Type B pancreatic cell (in vitro differentiated cells): ENCODE measurements around the gene DBT. TPM values are rescaled to one million over a fixed set of nuclear protein-coding genes. Genes with fewer than 3 reads are reported as not detected.

Experiments
- DNase-seq: peaks from one replicate; pipeline ENCODE4 v3.0.0; 2021; ENCODE audit warnings: mixed read lengths; ENCODE audit not compliant: unreplicated experiment; ENCODE audit errors: extremely low spot score
- H3K27ac Mint-ChIP-seq: 2 replicates; pipeline ENCODE4 v1.8.0; 2021; ENCODE audit warnings: mild to moderate bottlenecking, mixed read lengths
- H3K27me3 Mint-ChIP-seq: 2 replicates; pipeline ENCODE4 v1.8.0; 2021; ENCODE audit warnings: mixed read lengths
- H3K36me3 Mint-ChIP-seq: 2 replicates; pipeline ENCODE4 v1.8.0; 2021; ENCODE audit warnings: mixed read lengths
- H3K4me1 Mint-ChIP-seq: one replicate; pipeline ENCODE4 v1.8.0; 2021; ENCODE audit warnings: mixed read lengths; ENCODE audit not compliant: unreplicated experiment
- H3K4me3 Mint-ChIP-seq: 2 replicates; pipeline ENCODE4 v1.8.0; 2021; ENCODE audit warnings: mild to moderate bottlenecking, mixed read lengths
- H3K9me3 Mint-ChIP-seq: 2 replicates; pipeline ENCODE4 v1.8.0; 2021; ENCODE audit warnings: mixed read lengths
- total RNA-seq: library from RNA; stranded (reverse); gene quantifications from 2 replicates; pipeline ENCODE4 v1.2.1, GENCODE V29; 2021; ENCODE audit warnings: low replicate concordance
- TF ChIP-seq, protein P1 (sequence below): fragments of 200-600 bp; sonication (generic); conservative IDR thresholded peaks from 2 replicates; pipeline ENCODE4 v1.5.0; 2021; ENCODE audit warnings: antibody characterized with exemption, mild to moderate bottlenecking

DBT gene
- total RNA-seq, 1 donor from 2014 or later = 21.4 TPM

GRCh38 chr1:100164702-100165101, 84.9 kb downstream of the DBT start:
- Mint-ChIP-seq H3K36me3 (no peaks in the 10 kb centered on the region), H3K27ac (no peak overlapping the region), H3K4me1 (peaks cover 4% of the 10 kb centered on the region), H3K4me3 (no peak overlapping the region), H3K27me3 (no peaks in the 10 kb centered on the region), H3K9me3 (no peaks in the 10 kb centered on the region)
- TF ChIP-seq, protein P1, sequence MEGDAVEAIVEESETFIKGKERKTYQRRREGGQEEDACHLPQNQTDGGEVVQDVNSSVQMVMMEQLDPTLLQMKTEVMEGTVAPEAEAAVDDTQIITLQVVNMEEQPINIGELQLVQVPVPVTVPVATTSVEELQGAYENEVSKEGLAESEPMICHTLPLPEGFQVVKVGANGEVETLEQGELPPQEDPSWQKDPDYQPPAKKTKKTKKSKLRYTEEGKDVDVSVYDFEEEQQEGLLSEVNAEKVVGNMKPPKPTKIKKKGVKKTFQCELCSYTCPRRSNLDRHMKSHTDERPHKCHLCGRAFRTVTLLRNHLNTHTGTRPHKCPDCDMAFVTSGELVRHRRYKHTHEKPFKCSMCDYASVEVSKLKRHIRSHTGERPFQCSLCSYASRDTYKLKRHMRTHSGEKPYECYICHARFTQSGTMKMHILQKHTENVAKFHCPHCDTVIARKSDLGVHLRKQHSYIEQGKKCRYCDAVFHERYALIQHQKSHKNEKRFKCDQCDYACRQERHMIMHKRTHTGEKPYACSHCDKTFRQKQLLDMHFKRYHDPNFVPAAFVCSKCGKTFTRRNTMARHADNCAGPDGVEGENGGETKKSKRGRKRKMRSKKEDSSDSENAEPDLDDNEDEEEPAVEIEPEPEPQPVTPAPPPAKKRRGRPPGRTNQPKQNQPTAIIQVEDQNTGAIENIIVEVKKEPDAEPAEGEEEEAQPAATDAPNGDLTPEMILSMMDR = no peak
- no peak for DNase-seq

DNA sequence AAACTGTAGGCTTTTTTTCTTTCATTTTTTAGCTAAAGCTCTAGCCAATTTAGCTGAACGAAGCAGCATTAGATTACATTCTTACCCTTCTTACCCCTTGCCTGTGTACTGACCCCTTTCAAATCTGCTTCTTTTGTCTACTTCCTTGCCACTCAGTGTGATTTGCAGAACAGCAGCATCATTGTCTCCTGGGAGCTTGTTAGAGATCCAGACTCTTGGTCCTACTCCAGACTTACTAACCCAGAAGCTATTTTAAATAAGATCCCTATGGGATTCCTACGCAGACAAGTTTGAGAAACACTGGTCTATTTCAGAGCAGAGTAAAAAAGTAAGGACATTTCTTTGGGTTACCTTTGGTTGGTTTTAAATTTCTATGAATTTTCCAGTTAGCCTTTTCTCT, 85.4 kb downstream of the DBT start:
- no peaks in the 10 kb centered on the region for H3K27me3 Mint-ChIP-seq
- H3K4me3 Mint-ChIP-seq = no peak overlapping the region
- TF ChIP-seq, protein P1 = no peak
- peaks cover 4% of the 10 kb centered on the region for H3K4me1 Mint-ChIP-seq
- DNase-seq = no peak
- no peak overlapping the region for H3K27ac Mint-ChIP-seq
- H3K36me3 Mint-ChIP-seq = no peaks in the 10 kb centered on the region
- H3K9me3 Mint-ChIP-seq = no peaks in the 10 kb centered on the region

DNA sequence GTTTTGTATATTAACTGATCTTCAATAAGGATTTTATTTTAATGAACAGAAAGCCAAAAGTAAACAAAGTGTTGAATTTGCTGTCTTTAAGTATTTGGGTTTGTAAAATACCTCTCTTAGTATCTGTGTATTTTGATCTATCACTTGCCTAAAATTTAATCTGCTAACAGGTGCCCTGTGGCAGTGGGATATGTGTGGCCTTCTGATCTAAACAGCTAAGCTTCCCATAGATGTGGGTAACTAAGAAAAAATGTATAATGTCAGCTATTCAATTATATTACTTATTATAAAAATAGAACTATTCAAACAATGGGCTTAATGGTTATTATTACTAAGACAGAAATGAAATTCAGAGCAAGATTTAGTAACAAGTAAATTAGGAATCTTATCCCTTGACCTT, 86.8 kb downstream of the DBT start:
- Mint-ChIP-seq H3K36me3 (no peaks in the 10 kb centered on the region), H3K27me3 (no peaks in the 10 kb centered on the region), H3K27ac (no peak overlapping the region), H3K4me1 (peaks cover 4% of the 10 kb centered on the region), H3K4me3 (no peak overlapping the region), H3K9me3 (no peaks in the 10 kb centered on the region)
- no peak for DNase-seq
- TF ChIP-seq, protein P1 = no peak

DNA sequence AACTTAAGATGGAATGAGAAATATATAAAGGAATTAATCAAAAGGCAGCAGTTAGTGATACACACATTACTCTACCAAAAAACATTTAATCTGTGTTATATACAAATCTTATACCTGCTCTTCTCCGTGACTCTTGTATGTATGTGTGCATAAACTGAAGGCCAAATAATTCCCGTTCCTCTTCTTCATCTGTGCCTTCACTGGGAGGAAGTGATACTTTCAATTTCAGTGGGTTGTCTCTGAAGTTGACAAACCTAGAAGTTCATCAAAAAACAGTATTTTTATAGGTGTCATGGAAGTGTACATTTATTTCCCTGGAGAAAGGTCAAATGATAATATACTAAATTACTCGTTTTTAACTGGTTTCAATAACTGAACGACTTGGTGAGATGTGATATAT, 97.4 kb downstream of the DBT start:
- Mint-ChIP-seq H3K9me3 (no peaks in the 10 kb centered on the region), H3K36me3 (peaks cover 7% of the 10 kb centered on the region), H3K27me3 (no peaks in the 10 kb centered on the region), H3K4me3 (no peak overlapping the region), H3K4me1 (no peaks in the 10 kb centered on the region), H3K27ac (no peak overlapping the region)
- TF ChIP-seq, protein P1 = no peak
- DNase-seq = no peak

- H3K9me3 Mint-ChIP-seq = no peaks in the 10 kb centered on the region
- no peaks in the 10 kb centered on the region for H3K4me1 Mint-ChIP-seq
- H3K4me3 Mint-ChIP-seq = no peak overlapping the region
- H3K36me3 Mint-ChIP-seq = peaks cover 7% of the 10 kb centered on the region
- TF ChIP-seq, protein P1 = no peak
- no peak for DNase-seq
- H3K27me3 Mint-ChIP-seq = no peaks in the 10 kb centered on the region
- no peak overlapping the region for H3K27ac Mint-ChIP-seq
Measured at GRCh38 chr1:100151679-100152078, 98.0 kb downstream of the DBT start.

DNA sequence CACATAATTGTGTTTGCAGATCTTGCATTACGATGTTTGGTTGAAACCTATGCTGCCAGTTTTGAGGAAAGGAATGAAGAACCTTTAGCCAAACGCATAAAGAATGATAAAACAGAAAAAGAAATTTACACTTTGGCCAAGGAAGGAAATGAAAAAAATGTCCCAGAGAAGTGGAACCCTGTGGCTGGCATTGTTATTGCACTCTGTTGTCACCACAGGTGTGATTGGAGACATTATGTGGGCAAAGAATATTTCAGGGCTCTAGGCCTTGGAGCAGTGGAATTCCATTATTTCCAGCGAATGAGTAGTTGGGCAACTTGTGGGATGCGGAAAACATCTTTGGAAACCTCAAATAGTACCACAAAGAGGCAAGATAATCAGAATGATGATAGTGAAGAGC, 101.8 kb downstream of the DBT start:
- peaks cover 24% of the 10 kb centered on the region for H3K36me3 Mint-ChIP-seq
- no peak overlapping the region for H3K27ac Mint-ChIP-seq
- H3K4me3 Mint-ChIP-seq = no peak overlapping the region
- TF ChIP-seq, protein P1 = no peak
- H3K4me1 Mint-ChIP-seq = no peaks in the 10 kb centered on the region
- DNase-seq = no peak
- no peaks in the 10 kb centered on the region for H3K9me3 Mint-ChIP-seq
- no peaks in the 10 kb centered on the region for H3K27me3 Mint-ChIP-seq
